GM18517 (cell line): Measurements from ENCODE around the gene MLYCD.

ENCODE experiments used
- ATAC-seq: cut with Tn5 transposase; IDR thresholded peaks from one replicate; pipeline ENCODE4 v1.9.1; 2021; ENCODE audit warnings: mild to moderate bottlenecking, moderate library complexity; ENCODE audit not compliant: unreplicated experiment

Gene MLYCD

GRCh38 chr16:83898463-83899271 lies at the start of gene MLYCD:
TSS of gene MLYCD (plus strand) at chr16:83899115. CDS start at chr16:83899145, 30 bp downstream.
- ATAC-seq = peak; percentile 77

- no peak for ATAC-seq
Observed at GRCh38 chr16:83849421-83849820, 49.5 kb upstream of the MLYCD start.

- ATAC-seq = no peak
Observed at GRCh38 chr16:83850947-83851346, 48.0 kb upstream of the MLYCD start.

DNA sequence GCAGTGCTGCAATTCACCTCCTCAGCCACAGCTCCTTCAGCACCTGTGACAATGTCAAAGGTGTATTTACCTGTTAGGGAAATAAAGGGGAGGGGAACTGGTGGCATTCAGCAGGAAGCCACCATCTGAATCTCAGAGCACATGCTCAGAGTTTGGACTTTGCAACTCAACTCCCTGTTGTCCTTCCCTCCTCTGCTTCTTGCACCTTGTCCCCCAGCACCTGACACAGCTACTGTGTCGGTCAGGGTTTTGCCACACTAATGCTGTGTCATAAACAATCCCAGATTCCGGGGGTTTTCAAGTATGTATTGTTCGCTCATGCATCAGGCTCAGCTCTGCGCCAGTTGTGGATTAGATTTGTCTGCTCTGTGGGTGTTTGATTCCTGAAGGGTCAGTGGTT lies 47.4 kb upstream of the MLYCD start:
- ATAC-seq = no peak

DNA sequence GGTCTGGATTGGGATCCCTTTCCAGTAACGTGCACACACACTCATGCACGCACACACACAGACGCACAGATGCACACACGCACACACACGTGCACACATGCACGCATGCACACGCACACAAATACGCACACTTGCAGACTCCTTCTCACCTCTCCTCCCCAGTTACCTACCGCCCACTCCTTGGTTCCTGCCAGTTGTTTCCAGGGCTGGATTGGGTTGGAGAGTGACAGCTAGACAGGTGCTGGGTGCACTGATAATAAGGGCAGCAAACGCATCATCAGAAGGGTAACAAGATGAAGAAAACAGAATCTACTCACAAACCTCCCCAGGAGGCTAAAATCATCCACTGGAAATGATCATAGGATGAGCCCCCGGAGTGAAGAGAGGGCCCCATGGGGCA lies 46.1 kb upstream of the MLYCD start:
- ATAC-seq = no peak

GRCh38 chr16:83853834-83854233 lies 45.1 kb upstream of the MLYCD start:
- no peak for ATAC-seq

- ATAC-seq = no peak
Observed at GRCh38 chr16:83854420-83854819, 44.5 kb upstream of the MLYCD start.

DNA sequence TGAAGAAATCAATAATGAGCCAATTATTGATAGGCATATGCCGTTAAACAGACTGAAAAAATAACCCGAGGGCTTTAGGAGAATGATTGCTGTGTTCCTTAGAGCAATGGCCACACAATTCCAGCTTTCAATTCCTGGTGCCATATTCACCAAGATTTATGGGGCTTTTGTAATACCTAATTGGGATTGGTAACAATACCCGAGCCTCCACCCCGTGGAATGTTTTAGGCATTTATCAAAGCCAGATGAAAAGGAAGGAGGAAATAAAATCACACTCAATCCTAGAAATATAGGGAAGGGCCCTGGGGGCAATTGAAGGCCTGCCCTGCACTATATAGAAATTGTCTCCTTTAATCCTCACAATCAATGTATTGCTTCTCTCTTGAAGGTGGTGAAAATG lies 42.1 kb upstream of the MLYCD start:
- ATAC-seq = no peak

DNA sequence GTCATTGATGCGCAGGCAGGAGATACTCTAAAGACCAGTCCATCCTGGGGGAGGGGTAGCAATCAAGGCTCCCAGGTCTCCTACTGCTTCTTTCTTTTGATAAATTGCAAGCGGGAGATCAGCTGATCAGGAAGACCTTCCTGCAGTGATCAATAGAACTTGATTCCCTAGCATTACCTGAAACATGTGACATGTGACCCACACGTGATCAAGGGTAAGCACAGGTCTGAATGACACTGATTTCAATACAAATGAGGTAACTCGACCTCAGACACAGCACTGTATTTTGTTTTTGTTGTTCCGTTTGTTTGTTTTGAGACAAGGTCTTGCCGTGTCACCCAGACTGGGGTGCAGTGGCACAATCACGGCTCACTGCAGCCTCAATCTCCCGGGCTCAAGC lies 39.6 kb upstream of the MLYCD start:
- no peak for ATAC-seq

DNA sequence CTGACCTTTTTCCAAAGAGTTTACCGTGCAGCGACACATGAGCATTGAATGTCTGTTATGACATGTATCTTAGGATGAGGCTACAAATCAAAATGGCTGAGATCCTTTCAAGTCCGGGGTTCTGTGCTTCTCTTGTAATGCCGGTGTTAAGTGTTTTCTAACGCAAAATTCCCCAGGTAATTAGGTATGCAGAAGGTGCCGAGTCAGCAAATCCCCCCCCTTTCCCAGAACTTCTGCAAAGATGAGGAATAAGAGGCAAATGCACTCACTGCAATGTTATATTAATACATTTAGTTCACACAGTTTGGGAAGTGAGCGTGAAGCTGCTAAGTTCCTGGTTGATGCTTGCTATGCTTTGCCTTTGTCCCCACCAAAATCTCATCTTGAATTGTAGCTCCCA lies 36.3 kb upstream of the MLYCD start:
- no peak for ATAC-seq

DNA sequence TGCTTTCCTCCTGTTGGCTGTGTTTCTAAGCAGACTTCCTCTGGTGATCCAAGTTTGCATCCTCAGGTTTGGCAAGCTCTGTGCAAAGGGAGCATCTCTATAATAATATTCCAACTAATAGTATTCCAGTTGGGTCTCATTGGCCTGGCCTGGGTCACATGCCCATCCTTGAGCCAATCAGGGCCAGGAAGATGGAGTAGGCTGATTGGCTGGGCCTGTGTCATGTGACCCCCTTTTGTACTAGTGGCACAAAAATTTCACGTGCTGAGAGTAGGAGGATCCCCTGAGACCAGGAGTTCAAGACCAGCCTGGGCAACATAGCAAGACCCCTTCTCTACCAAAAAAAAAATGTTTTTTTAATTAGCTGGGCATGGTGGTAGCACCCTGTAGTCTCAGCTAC lies 35.2 kb upstream of the MLYCD start:
- ATAC-seq = no peak

DNA sequence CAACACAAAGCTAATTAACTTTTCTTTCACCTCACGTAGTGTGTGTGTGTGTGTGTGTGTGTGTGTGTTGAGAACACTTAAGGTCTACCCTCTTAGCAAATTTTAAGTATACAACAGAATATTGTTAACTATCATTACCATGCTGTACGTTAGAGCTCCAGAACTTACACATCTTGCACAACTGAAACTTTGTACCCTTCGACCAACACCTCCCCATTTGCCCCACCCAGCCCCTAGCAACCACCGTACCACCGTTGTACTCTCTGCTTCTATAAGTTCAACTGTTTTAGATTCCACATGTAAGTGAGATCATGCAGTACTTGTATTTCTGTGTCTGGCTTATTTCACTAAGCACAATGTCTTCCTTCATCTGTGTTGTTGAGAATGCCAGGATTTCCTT lies 28.1 kb upstream of the MLYCD start:
- ATAC-seq = no peak

DNA sequence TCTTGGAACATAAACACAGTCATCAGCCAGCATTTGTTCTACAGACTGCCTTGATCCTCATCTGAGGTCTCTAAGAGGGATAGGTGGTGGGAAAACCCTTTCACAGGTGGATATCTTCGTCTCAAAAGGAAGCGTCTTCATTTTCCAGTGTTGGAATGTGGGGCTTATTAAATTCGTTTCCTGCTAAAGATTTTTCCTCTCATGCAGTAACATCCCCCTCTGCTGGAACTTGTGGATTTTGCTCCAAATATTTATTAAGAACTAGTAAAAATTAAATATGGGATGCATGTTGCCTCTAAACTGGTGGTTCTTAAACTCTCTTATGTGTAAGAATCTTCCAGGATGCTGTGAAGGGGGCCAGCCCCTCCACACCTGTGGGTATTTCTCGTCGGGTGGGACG lies 20.1 kb upstream of the MLYCD start:
- ATAC-seq = no peak

GRCh38 chr16:83882163-83882885 lies 16.6 kb upstream of the MLYCD start:
- no peak for ATAC-seq

- ATAC-seq = no peak
Observed at GRCh38 chr16:83886199-83886971, 12.5 kb upstream of the MLYCD start.

DNA sequence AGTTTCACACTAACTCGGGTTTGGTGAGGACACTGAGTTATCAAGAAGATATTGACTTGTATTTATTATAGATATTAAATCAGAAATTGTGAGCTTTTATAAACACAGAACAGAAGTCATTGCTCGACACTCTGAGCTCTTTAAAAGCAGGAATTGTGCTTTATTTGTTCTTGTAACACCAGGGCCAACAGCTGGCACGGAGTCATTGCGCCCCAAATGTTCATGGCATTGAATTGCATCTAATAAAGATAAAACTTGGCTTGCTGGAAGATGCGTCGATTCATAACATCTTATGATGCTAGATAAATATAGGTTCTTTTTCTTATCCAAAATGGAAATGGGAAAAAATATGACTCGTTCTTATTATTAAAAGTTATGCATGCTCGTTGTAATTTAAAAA lies 11.8 kb upstream of the MLYCD start:
- ATAC-seq = no peak

- ATAC-seq = no peak
Observed at GRCh38 chr16:83887564-83887963, 11.4 kb upstream of the MLYCD start.

- ATAC-seq = no peak
Observed at GRCh38 chr16:83888672-83889044, 10.3 kb upstream of the MLYCD start.

DNA sequence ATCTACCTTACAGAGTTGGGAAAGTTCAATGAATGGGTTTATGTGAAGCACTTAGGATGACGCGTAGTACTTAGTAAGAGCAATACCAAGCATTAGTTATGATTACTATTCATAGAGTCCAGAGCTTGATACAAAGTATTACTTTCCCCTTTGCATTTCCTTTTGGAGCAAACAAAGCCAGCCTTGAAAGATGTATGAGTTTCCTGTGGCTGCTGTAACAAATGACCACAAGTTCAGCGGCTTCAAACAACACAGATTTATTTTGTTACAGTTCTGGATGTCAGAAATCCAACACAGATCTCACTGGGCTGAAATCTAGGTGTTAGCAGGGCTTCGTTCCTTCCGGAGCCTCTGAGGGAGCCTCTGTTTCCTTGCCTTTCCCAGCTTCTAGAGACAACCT lies 8.6 kb upstream of the MLYCD start:
- ATAC-seq = no peak

GRCh38 chr16:83891742-83892141 lies 7.2 kb upstream of the MLYCD start:
- no peak for ATAC-seq

DNA sequence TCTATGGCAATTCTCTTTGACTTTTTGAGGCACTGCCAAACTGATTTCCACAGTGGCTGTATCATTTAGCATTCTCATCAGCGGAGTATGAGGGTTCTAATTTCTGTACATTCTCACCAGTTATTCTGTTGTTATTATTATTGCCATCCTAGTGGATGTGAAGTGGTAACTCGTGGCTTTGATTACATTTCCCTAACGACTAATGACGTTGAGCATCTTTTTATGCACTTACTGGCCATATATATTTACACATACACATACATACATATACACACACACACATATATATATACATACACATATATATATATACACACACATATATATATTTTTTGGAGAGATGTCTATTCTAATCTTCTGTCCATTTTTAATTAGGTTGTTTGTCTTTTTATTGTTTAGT lies 3.7 kb upstream of the MLYCD start:
- ATAC-seq = no peak

DNA sequence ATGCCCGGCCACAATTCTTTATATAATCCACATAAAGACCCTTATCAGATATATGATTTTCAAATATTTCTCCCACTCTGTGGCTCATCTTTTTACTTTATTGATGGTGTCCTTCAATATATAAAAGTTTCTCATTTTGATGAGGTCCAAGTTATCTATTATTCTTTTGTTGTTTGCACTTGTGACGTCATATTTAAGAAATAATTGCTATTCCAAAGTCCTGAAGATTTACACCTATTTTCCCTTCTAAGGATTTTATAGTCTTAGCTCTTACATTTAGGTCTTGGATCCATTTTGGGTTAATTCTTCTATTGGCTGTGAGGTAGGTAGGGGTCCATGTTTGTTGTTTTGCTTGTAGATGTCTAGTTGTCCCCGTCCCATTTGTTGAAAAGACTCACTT lies 3.0 kb upstream of the MLYCD start:
- no peak for ATAC-seq
